Stomach (tissue), 4 donors: ENCODE measurements around the gene SLC39A3.

Experiments used
- CTCF ChIP-seq, 7 experiments: fragments of 450-650 bp in 4 of 7; fragments of 200-600 bp in 3 of 7; sonication (generic) in 3 of 7; IDR thresholded peaks; one replicate each; pipeline ENCODE4 v1.5.1; 2016 to 2019; ENCODE audit warnings: antibody characterized with exemption in 7 of 7, control low read depth in 2 of 7, mild to moderate bottlenecking in 1 of 7
- EP300 ChIP-seq: sonication (generic); formaldehyde crosslinking; IDR thresholded peaks from one replicate; pipeline ENCODE4 v1.6.1; 2017; ENCODE audit warnings: antibody characterized with exemption
- POLR2A ChIP-seq, 4 donors: fragments of 450-650 bp; IDR thresholded peaks; one replicate each; pipeline ENCODE4 v1.6.1; 2016; ENCODE audit warnings: antibody characterized with exemption in 4 of 4, control low read depth in 2 of 4, mild to moderate bottlenecking in 1 of 4, moderate library complexity in 1 of 4

DNA sequence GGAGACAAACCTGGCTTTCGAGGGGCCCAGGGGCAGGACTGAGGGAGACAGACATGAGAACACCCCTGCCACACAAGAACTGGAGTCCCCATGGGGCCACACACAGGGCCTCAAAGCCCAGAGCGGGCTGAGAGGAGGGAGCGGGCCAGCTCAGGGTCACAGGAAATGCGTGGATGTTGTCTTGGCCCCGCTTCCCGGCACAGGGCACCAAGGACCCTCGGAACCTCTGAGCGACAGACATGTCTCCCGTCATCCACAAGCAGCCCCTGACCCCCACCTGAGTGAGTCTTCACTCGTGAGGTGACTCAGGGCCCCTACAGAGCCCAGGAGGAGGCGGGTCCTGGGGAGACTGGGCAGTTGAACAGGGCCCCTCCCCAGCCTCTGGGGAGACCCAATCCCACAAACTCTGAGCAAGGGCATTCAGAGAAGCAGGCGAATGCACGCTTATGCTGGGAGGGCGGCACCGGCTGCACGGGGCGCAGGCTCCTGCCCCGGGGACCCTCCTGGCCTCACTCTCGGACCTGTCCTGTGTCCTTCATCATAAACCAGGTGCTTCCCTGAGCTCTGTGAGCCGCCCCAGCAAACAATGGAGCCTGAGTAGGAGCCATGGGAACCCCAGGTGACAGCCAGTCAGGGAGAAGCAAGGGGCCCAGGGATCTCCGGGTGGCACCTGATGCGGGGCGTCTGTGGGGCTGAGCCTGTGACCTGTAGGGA is 23.1 kb upstream of the SLC39A3 start:
- no peak for TF ChIP-seq CTCF (IDR thresholded peaks at IDR 0.05)
- TF ChIP-seq POLR2A (IDR thresholded peaks at IDR 0.05) = no peak
- TF ChIP-seq EP300 = no peak
